Pancreas (tissue), 10 donors: ENCODE measurements around the gene B3GAT3. TPM values are rescaled to one million over a fixed set of nuclear protein-coding genes. Genes with fewer than 3 reads are reported as not detected.
"Not testable (repeated sequence)": the region's sequence is repeated elsewhere in the genome, so short reads cannot be mapped to it uniquely, and the experiment has no call there.

Source experiments
- ATAC-seq, 4 donors: fragments of 200-7000 bp; cut with Tn5 transposase; one replicate each; pipeline versions ENCODE4 v1.8.0 to v1.9.1; 2020; ENCODE audit warnings: mild to moderate bottlenecking in 4 of 4, moderate library complexity in 4 of 4
- DNase-seq, 6 donors: peaks; one replicate each; pipeline ENCODE4 v3.0.0-alpha.2; 2020
- FAIRE-seq: peaks from 2 replicates; lab custom pipeline; 2012; peaks lifted over from hg19 to GRCh38; lab: Jason Lieb, UNC
- H3K27ac ChIP-seq, 4 donors: fragments of 200-600 bp; sonication (generic); 1 replicate in 3 of 4; 2 replicates in 1 of 4; pipeline versions ENCODE4 v1.5.0 to v1.8.0; 2020
- H3K27me3 ChIP-seq, 4 donors: fragments of 200-600 bp; one replicate each; pipeline ENCODE4 v1.8.0; 2021
- H3K36me3 ChIP-seq, 3 donors: fragments of 200-600 bp; sonication (generic) in 1 of 3; one replicate each; pipeline versions ENCODE4 v1.5.0 to v1.8.0; 2020 to 2021
- H3K4me1 ChIP-seq, 3 donors: fragments of 200-600 bp; one replicate each; pipeline ENCODE4 v1.8.0; 2021
- H3K4me3 ChIP-seq, 4 donors: fragments of 200-600 bp; sonication (generic) in 2 of 4; one replicate each; pipeline versions ENCODE4 v1.5.0 to v1.8.0; 2020 to 2021
- H3K9me3 ChIP-seq, 4 donors: fragments of 200-600 bp; one replicate each; pipeline ENCODE4 v1.8.0; 2021
- WGBS, 2 donors: extraction: QIAGEN DNeasy Blood & Tissue Kit; methylation state at CpG; one replicate each; pipeline ENCODE4 v1.1.7; 2013; 5-methylcytosine and 5-hydroxymethylcytosine counted together
- intact Hi-C, 3 donors: fragments of 100-400 bp; cut with DNase I; formaldehyde crosslinking; loops; one replicate each; pipeline versions ENCODE4 v1.11.1 to v1.14.2; 2022
- polyA plus RNA-seq, 2 donors: library from polyadenylated mRNA; stranded (reverse); fragments of 200-250 nt; gene quantifications; one replicate each; pipeline ENCODE4 v1.2.3, GENCODE V29; 2013
- total RNA-seq, 6 donors: library from RNA; stranded (reverse); fragmentation: NEBNext Ultra II Directional in 4 of 6; extraction: Animal tissue kit (Norgen Biotek cat#: 25700) in 4 of 6; gene quantifications; one replicate each; pipeline versions ENCODE4 v1.2.1 to v1.2.4, GENCODE V29; 2021 to 2023
- TF ChIP-seq, protein P1 (sequence below), 4 donors: fragments of 200-600 bp; sonication (generic) in 3 of 4; IDR thresholded peaks; one replicate each; pipeline versions ENCODE4 v1.5.0 to v1.8.0; 2021; ENCODE audit warnings: antibody characterized with exemption in 4 of 4
- donor health status: healthy with polysubstance abuse.
- donor health status: DM: no; HTN: no; CAD: no; lungs with moderate emphysema.
- donor health status: DM: no; HTN: no; CAD: no.
- donor health status: control.
- donor health status: control.
- donor health status: Bipolar disorder and iron deficiency.
- donor health status: DM: yes; HTN: yes; CAD: no.
- donor health status: DM: no; HTN: no; CAD: no.
- donor health status: DM: no; HTN: no; CAD: no.
- donor health status: DM: yes; HTN: yes; CAD: no.

B3GAT3 gene
- total and polyA plus RNA-seq, 8 donors: 13.2 to 50.8 (median 18.5) TPM

DNA sequence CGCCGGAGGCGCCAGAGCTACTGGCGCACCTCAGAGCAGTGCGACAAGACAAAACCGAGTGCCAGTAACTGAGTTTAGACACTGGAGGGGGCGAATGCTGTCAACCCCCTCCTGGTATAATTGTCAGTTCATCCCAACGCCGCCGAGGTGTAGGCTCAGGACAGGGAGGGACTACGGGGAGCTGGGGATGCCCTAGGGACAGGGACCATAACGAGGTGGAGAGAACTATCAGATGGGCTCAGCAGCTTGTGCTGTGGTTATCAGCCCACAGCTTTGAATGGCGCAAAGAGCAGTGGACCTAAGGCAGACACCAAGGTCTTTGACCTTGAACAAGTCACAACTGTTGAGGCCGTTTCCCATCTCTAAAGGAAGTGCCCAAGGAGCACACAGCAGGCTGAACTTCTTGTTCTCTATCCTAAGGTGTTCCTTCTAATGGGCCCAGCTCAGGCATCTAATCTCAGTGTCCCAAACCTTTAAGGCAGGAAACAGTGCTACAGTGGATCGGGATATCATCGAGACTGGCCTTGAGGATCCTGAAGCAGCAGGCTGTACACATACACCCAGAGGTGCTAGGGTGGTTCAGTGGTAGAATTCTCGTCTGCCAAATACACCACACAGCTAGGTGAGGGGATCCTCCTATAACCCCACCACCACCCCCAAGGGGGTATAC, 29.5 kb downstream of the B3GAT3 start:
- FAIRE-seq (no peak), ATAC-seq (peak; percentile 5 to 15 (median 7)), DNase-seq (no peak)
- H3K4me1 ChIP-seq: peaks cover 8 to 23% (median 19%) of the 10 kb centered on the region in 3 donors
- TF ChIP-seq, protein P1, sequence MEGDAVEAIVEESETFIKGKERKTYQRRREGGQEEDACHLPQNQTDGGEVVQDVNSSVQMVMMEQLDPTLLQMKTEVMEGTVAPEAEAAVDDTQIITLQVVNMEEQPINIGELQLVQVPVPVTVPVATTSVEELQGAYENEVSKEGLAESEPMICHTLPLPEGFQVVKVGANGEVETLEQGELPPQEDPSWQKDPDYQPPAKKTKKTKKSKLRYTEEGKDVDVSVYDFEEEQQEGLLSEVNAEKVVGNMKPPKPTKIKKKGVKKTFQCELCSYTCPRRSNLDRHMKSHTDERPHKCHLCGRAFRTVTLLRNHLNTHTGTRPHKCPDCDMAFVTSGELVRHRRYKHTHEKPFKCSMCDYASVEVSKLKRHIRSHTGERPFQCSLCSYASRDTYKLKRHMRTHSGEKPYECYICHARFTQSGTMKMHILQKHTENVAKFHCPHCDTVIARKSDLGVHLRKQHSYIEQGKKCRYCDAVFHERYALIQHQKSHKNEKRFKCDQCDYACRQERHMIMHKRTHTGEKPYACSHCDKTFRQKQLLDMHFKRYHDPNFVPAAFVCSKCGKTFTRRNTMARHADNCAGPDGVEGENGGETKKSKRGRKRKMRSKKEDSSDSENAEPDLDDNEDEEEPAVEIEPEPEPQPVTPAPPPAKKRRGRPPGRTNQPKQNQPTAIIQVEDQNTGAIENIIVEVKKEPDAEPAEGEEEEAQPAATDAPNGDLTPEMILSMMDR (IDR thresholded peaks at IDR 0.05): no peak
- WGBS, 2 donors: 5% methylated on average over 17 of the region's 17 CpGs
- peaks cover 0 to 49% (median 21%) of the 10 kb centered on the region in 3 donors for H3K36me3 ChIP-seq
- H3K4me3 ChIP-seq: peak overlapping the region; percentile 21 to 77 (median 52)
- no peaks in the 10 kb centered on the region for H3K27me3 ChIP-seq
- H3K27ac ChIP-seq: peak overlapping the region; percentile 81 to 93 (median 88)
- intact Hi-C loops: no loop called here
- no peaks in the 10 kb centered on the region for H3K9me3 ChIP-seq

DNA sequence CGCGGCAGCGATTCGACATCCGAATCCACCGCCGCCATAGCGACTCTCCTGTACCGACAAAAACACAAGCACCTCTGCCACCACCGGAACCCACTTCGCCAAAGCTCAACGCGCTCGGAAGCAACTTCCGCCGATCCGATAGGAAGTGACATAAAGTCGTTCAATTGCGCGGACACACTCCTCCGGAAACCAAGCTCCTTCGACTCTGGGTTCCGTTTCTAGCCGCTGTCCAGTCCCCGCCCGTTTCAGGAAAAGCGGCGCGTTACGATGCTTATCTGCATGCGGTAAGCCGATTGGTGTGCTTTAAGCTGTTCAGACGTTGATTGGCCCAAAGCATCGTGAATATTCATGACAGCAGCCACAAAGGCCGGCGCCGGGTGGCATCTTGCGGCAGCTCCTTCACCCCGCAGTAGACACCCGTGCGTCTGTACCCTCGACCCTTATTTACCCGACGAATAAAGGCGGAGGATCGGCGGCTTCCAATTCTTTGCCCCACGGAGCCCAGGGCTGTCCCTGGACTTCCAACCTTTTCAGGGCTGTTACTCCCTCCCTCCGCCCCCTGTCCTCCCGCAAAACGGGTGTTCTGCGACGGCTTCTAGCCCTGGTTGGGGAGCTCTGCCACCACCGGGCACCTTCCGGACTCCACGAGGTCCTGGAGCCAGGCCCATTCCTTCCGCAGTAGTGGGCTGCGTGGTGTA, 30.2 kb downstream of the B3GAT3 start, which contains the start of gene TUT1:
Gene TUT1 (minus strand): TSS at position 76 of the 698 bp plus-strand sequence. CDS start 38 bp downstream, at position 38.
- FAIRE-seq: peak; percentile 49
- WGBS, 2 donors: 0% methylated on average over 58 of the region's 58 CpGs
- intact Hi-C loops: no loop called here

DNA sequence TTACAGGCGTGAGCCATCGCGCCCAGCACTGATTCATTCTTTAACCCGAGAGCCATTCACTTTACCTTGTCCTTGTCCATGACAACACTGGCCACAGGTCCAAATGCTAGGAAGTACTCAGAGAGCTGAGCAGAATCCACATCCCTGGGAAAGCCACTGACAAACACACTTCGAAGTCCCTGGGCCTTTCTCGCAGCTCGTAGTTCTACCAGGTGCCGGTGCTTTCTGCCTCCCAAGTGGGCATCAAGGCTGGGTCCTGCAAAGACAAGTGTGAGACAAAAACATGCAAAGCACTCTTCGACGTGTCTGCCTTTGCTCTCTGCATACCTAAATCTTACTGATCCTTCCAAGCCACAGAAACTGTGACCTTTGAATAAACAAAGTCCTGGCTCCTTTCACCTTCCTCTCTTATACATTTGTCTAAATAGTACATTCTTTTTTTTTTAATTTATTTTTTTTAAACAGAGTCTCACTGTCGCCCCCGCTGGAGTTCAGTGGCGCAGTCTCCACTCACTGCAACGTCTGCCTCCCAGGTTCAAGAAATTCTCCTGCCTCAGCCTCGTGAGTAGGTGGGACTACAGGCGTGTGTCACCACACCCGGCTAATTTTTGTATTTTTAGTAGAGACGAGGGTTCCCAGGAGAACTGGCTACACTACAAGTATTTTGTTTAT, 32.7 kb downstream of the B3GAT3 start:
- intact Hi-C loops: no loop called here
- peaks cover 8 to 23% (median 19%) of the 10 kb centered on the region in 3 donors for H3K4me1 ChIP-seq
- DNase-seq: peak in 2 of 6 donors; percentile 4 to 9
- no peaks in the 10 kb centered on the region for H3K27me3 ChIP-seq
- WGBS, 2 donors: 65 to 68% methylated on average over 18 of the region's 18 CpGs
- H3K9me3 ChIP-seq: no peaks in the 10 kb centered on the region
- TF ChIP-seq, protein P1 (IDR thresholded peaks at IDR 0.05): no peak
- H3K27ac ChIP-seq: no peak overlapping the region
- no peak for FAIRE-seq
- no peak for ATAC-seq
- H3K4me3 ChIP-seq: no peak overlapping the region
- peaks cover 0 to 25% (median 8%) of the 10 kb centered on the region in 3 donors for H3K36me3 ChIP-seq

More for the DNA sequence above, 30.2 kb downstream of the B3GAT3 start, which contains the start of gene TUT1:
- DNase-seq: peak; percentile 90 to 97 (median 96)
- H3K4me1 ChIP-seq: peaks cover 8 to 23% (median 19%) of the 10 kb centered on the region in 3 donors
- TF ChIP-seq, protein P1 (IDR thresholded peaks at IDR 0.05): no peak
- H3K9me3 ChIP-seq: no peaks in the 10 kb centered on the region
- H3K36me3 ChIP-seq: peaks cover 0 to 48% (median 19%) of the 10 kb centered on the region in 3 donors
- H3K4me3 ChIP-seq: peak within 1 kb of the TSS; percentile 39 to 77 (median 54)
- H3K27ac ChIP-seq: peak within 1 kb of the TSS; percentile 81 to 93 (median 88)
- ATAC-seq: peak; percentile 92 to 96 (median 93)
- H3K27me3 ChIP-seq: no peaks in the 10 kb centered on the region

DNA sequence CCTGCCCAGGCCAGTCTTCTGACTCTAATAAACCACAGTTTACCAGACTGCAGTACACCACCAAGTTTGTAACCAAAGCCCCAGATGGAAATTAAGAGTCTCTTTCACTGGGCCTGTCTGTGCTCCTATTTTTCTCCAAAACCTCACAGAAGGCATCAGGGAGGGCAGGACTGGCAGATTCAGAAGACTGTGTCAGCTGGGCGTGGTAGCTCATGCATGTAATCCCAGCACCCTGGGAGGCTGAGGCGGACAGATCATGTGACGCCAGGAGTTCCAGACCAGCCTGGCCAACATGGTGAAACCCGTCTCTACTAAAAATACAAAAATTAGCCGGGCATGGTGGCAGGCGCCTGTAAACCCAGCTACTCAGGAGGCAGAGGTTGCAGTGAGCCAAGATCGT, 36.4 kb downstream of the B3GAT3 start:
- Histone ChIP-seq H3K4me1 (peaks cover 6 to 10% (median 10%) of the 10 kb centered on the region in 3 donors), H3K36me3 (peaks cover 0 to 30% (median 8%) of the 10 kb centered on the region in 3 donors)
- H3K4me3 ChIP-seq, ATAC-seq, FAIRE-seq, intact Hi-C loops, H3K27me3 ChIP-seq, H3K27ac ChIP-seq, H3K9me3 ChIP-seq: not testable (repeated sequence)
- peak in 1 of 6 donors; percentile 5 for DNase-seq
- 92 to 98% methylated on average over 7 of the region's 7 CpGs for WGBS, 2 donors

DNA sequence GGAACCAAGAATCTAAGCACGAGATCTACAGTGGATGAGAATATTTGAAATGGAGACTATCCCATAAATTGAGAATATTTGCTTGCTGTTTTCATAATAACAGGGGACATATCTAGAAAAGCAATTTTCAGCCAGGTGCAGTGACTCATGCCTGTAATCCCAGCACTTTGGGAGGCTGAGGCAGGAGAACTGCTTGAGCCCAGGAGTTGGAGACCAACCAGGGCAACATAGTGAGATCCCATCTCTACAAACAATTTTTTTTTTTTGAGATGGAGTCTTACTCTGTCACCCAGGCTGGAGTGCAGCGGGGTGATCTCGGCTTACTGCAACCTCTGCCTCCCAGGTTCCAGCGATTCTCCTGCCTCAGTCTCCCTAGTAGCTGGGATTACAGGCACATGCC, 40.1 kb downstream of the B3GAT3 start:
- peaks cover 0 to 27% (median 16%) of the 10 kb centered on the region in 3 donors for H3K36me3 ChIP-seq
- intact Hi-C loops, H3K9me3 ChIP-seq, ATAC-seq, H3K27ac ChIP-seq, H3K4me1 ChIP-seq, H3K4me3 ChIP-seq, FAIRE-seq, H3K27me3 ChIP-seq, DNase-seq: not testable (repeated sequence)
- WGBS, 2 donors: 96 to 97% methylated on average over 4 of the region's 4 CpGs
